Urothelium cell line (cell line): ENCODE results near the gene BCAP31.

ENCODE experiments used
- DNase-seq: peaks from one replicate; pipeline ENCODE4 v3.0.0; 2011; ENCODE audit warnings: low spot score, mixed read lengths
- FAIRE-seq: peaks from 2 replicates; lab custom pipeline; 2011; peaks lifted over from hg19 to GRCh38; lab: Jason Lieb, UNC

Gene BCAP31

GRCh38 chrX:153724252-153725038, at the start of gene BCAP31, which contains the start of gene ABCD1:
Gene BCAP31 (minus strand): TSS chrX:153724387. CDS start chrX:153723244, 1,143 bp downstream.
Gene ABCD1 (plus strand): TSS chrX:153724856. CDS start chrX:153725267, 411 bp downstream.
- DNase-seq (peak; percentile 96), FAIRE-seq (peak; percentile 56)

GRCh38 chrX:153773218-153773611, 49.0 kb upstream of the BCAP31 start:
- DNase-seq (no peak), FAIRE-seq (no peak)

DNA sequence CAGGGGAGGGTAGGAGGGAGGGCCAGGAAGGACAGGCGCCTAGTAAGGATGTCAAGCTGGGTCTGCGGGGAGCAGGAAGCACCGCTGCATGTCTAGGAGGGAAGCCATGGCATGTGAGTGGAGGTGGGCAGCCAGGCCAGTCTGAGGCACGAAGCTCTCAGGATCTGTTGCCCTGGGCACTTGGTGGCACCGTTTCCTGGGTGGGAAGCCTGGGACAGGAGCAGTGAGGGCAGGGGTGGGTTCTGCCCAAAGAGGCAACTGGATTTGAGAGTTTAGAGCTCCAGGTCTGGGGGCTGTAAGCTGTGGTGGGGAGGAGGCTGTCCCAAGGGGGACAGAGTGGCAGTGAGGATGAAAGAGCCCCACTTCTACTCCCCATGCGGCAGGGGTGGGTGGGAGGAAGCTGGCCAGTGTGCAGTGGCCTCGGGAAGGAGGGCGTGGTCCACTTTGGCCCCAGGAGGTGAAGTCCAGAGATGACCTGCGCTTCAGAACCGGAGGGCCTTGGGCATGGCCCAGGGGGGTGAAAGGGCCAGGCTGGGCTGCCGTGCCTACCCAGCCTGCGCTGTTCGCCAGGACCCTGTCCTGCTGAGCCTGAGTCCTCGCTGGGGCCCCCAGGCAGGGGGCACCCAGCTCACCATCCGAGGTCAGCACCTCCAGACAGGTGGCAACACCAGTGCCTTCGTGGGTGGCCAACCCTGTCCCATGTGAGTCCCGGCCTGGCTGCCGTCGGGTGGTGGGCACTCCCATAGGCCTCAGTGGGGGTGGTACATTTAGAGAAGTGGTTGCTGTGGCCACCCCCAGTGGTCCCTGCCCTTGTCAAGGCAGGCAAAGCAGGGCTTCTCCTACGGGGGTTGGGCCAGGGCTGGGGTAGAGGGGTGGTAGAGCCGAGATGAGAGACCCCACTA, 48.4 kb upstream of the BCAP31 start:
- no peak for FAIRE-seq
- DNase-seq, result no peak

- DNase-seq (no peak), FAIRE-seq (no peak)
Measured at GRCh38 chrX:153771415-153772315, 47.5 kb upstream of the BCAP31 start.

- no peak for FAIRE-seq
- no peak for DNase-seq
Measured at GRCh38 chrX:153770601-153771414, 46.6 kb upstream of the BCAP31 start.

DNA sequence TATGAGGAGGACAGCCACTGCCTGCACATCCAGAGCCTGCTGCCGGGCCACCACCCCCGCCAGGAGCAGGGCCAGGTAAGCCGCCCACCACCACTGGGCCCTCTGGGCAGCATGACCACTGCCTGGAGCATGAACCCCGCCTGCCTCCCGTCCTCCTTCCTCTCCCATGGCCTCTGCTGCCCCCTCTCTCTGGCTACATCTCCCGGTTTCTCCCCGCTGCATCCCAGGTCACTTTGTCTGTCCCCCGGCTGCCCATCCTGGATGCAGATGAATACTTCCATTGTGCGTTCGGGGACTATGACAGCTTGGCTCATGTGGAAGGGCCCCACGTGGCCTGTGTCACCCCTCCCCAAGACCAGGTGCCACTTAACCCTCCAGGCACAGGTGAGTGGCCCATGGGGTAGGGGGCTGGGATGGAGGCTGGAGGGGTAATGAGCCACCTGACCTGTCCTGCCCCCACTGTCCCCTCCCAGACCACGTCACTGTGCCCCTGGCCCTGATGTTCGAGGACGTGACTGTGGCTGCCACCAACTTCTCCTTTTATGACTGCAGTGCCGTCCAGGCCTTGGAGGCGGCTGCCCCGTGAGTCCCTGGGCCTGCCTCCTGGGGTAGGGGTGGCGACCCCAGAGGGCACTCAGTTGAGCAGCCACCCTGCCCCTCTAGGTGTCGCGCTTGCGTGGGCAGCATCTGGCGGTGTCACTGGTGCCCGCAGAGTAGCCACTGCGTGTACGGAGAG, 45.8 kb upstream of the BCAP31 start:
- no peak for FAIRE-seq

GRCh38 chrX:153769158-153769864, 45.1 kb upstream of the BCAP31 start:
- DNase-seq (no peak), FAIRE-seq (no peak)

More for the DNA sequence above, 45.8 kb upstream of the BCAP31 start:
- no peak for DNase-seq

- FAIRE-seq, result no peak
- no peak for DNase-seq
Measured at GRCh38 chrX:153768311-153769157, 44.3 kb upstream of the BCAP31 start.

DNA sequence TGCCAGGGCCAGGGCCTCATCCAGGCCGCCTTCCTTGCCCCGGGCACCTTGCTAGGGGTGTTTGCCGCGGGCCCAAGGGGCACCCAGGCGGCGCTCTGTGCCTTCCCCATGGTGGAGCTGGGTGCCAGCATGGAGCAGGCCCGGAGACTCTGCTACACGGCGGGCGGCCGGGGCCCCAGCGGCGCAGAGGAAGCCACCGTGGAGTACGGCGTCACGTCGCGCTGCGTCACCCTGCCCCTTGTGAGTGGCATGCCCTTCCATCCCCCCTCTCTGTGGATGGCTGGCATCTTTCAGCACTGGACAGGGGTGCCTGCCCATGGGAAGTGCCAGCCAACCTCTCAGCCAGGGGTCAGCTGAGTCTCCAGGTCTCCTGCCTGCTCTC, 43.5 kb upstream of the BCAP31 start:
- DNase-seq (no peak), FAIRE-seq (no peak)

GRCh38 chrX:153766871-153767673, 42.9 kb upstream of the BCAP31 start:
- DNase-seq (no peak), FAIRE-seq (no peak)

DNA sequence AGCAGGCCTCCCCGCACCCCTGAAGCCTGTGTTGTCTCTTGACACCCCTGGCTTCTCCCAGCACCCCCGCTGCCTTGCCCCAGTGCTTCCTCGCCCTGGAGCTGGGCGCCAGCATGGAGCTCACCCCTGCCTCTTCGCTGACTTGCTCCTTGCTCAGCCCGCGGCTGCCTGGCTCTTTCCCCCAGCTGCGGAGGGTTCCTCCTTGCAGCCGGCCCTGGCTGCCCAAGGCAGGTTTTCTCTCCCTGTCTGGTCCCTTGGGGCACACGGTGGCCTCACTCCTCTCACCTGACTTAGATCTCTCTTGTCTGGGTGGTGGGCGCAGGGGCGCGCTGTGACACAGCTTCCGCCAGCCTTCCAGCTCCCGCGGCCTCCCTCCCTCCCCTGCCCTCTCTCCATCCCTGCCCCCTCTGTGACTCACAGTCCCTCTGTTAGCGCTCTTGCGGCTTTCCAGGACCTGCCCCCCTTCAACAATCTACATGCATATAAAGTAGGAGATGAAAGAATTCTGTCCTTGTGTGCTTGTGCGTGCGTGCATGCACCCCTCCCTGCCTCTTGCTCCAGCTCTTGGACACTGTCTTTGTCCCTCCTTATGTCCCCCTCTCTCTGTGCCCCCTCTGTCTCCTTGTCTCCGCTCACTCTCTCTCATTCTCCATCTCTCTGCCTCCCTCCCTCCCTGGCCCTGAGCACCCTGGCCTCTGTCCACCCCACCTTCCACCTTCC, 42.1 kb upstream of the BCAP31 start:
- peak; percentile 80 for DNase-seq
- FAIRE-seq, result no peak

DNA sequence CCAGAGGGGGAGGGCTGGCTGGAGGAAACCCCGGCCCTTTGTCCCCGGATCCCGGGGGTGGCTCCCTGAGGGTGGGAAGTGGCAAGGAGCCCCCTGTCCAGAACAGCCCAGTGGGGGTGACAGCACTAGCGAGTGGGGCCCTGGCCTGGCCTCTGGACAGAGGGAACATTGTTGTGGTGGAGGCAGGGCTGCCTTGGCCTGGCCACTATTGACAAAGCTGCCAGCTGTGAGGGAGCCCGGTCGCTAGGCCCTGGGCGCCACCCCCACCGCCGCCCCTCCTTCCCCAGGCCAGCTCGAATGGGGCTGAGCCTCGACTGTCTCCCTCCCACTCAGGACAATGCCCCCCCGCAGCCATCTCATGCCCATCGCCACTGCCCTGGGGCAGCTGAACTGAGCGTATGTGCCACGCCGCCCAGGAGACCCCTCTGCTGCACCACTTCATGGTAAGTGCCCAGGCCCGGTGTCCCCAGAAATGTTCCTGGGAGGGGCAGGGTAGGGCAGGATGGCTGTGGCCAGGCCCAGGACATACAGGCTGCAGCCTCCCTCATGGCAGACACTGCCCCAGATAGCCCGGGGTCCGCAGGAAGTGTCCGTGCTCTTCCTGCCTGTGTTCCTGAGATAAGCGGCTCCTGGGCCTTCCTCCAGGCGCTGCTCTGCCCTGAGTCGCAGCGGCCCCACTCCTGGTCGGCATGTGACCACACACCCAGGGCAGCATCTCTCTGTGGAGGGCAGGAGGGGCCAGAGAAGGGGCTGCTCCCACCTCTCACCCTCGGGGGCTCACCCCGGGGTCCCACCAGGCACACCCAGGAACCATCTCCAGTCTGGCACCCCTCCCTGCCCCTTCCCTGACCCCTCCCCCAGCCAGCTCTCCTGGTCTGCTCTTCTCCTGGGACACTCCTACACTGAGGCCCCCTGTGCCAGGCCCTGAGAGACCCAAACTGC, 41.2 kb upstream of the BCAP31 start:
- no peak for FAIRE-seq
- DNase-seq, result peak; percentile 41

DNA sequence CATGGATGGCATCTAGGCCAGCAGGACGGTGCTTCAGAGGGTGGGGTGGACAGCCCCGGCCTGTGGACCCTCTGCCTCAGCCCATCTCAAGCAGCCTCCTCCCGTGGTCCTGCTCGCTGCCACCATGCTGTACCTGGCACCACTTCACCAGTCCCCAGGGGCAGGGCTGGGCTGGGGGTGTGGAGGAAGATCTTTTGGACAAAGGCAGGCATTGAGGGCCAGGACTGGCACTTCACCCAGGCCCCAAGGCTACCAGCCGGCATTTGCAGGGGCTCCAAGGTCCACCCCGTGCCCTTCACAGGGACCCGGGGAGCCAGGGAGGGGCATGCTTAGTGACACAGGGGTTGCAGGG, 40.6 kb upstream of the BCAP31 start:
- DNase-seq (no peak), FAIRE-seq (no peak)

GRCh38 chrX:153763989-153764755, 40.0 kb upstream of the BCAP31 start, which contains the start of gene PLXNB3:
Gene PLXNB3 (plus strand): TSS chrX:153764249. CDS start chrX:153765536, 1,287 bp downstream.
- peak; percentile 74 for FAIRE-seq

More at GRCh38 chrX:153763989-153764755, 40.0 kb upstream of the BCAP31 start, which contains the start of gene PLXNB3:
- DNase-seq, result peak; percentile 89
